Measurements from ENCODE around the gene NEU2.
A peak's percentile ranks its signal among the peaks of the same experiment; 100 is the strongest.

NEU2 gene

GRCh38 chr2:233080836-233081229 lies 48.4 kb downstream of the NEU2 start:
- no peak for TF ChIP-seq POU2F2 (IDR thresholded peaks at IDR 0.05; ENCODE audit: low read depth, low read length)
- no peak for TF ChIP-seq PAX5 (IDR thresholded peaks at IDR 0.05; ENCODE audit: insufficient read depth, low read length, severe bottlenecking)
- TF ChIP-seq POLR2A (IDR thresholded peaks at IDR 0.05; ENCODE audit: low read depth, low read length): no peak; the same call in 1 of the 2 replicates
- DNase-seq (ENCODE audit: insufficient read length, low spot score) (no peak), FAIRE-seq (no peak)

- TF ChIP-seq POLR2AphosphoS5 (IDR thresholded peaks at IDR 0.05; ENCODE audit: low read depth, low read length) (peak; percentile 42; the same call in 1 of the 2 replicates), POLR2A (IDR thresholded peaks at IDR 0.05; ENCODE audit: low read depth, low read length) (peak; percentile 16; the same call in 1 of the 2 replicates), POU2F2 (IDR thresholded peaks at IDR 0.05; ENCODE audit: low read depth, low read length) (no peak; the same call in 1 of the 2 replicates), SPI1 (IDR thresholded peaks at IDR 0.05; ENCODE audit: low read depth, low read length) (peak; percentile 51; the same call in 1 of the 2 replicates), TAF1 (IDR thresholded peaks at IDR 0.05; ENCODE audit: low read depth, low read length) (0 out of 2 replicates have a peak, but pooled peaks have one; percentile 31), PAX5 (IDR thresholded peaks at IDR 0.05; ENCODE audit: insufficient read depth, low read length, severe bottlenecking) (no peak)
- no peak for FAIRE-seq
- DNase-seq (ENCODE audit: insufficient read length, low spot score): no peak
Measured at GRCh38 chr2:233081232-233081730, 48.8 kb downstream of the NEU2 start.

- FAIRE-seq (no peak), DNase-seq (ENCODE audit: insufficient read length, low spot score) (no peak)
- TF ChIP-seq POLR2A (IDR thresholded peaks at IDR 0.05; ENCODE audit: low read depth, low read length): peak; percentile 48; the same call in 1 of the 2 replicates
- no peak for TF ChIP-seq TAF1 (IDR thresholded peaks at IDR 0.05; ENCODE audit: low read depth, low read length)
- TF ChIP-seq SPI1 (IDR thresholded peaks at IDR 0.05; ENCODE audit: low read depth, low read length): no peak
- TF ChIP-seq POU2F2 (IDR thresholded peaks at IDR 0.05; ENCODE audit: low read depth, low read length): no peak; the same call in 1 of the 2 replicates
- TF ChIP-seq POLR2AphosphoS5 (IDR thresholded peaks at IDR 0.05; ENCODE audit: low read depth, low read length): peak; percentile 16; the same call in 1 of the 2 replicates
- no peak for TF ChIP-seq PAX5 (IDR thresholded peaks at IDR 0.05; ENCODE audit: insufficient read depth, low read length, severe bottlenecking)
Measured at GRCh38 chr2:233081731-233082221, 49.3 kb downstream of the NEU2 start.

- FAIRE-seq: peak; percentile 93
- DNase-seq (ENCODE audit: insufficient read length, low spot score): no peak
- no peak; the same call in 1 of the 2 replicates for TF ChIP-seq POLR2AphosphoS5 (IDR thresholded peaks at IDR 0.05; ENCODE audit: low read depth, low read length)
- peak; percentile 63; the same call in 1 of the 2 replicates for TF ChIP-seq POLR2A (IDR thresholded peaks at IDR 0.05; ENCODE audit: low read depth, low read length)
- peak; percentile 93 for TF ChIP-seq SPI1 (IDR thresholded peaks at IDR 0.05; ENCODE audit: low read depth, low read length)
- peak; percentile 62; the same call in 1 of the 2 replicates for TF ChIP-seq POU2F2 (IDR thresholded peaks at IDR 0.05; ENCODE audit: low read depth, low read length)
- TF ChIP-seq TAF1 (IDR thresholded peaks at IDR 0.05; ENCODE audit: low read depth, low read length): peak; percentile 26; the same call in 1 of the 2 replicates
- no peak for TF ChIP-seq PAX5 (IDR thresholded peaks at IDR 0.05; ENCODE audit: insufficient read depth, low read length, severe bottlenecking)
Measured at GRCh38 chr2:233082222-233082930, 49.9 kb downstream of the NEU2 start.

GRCh38 chr2:233082931-233083755 lies 50.7 kb downstream of the NEU2 start:
- DNase-seq (ENCODE audit: insufficient read length, low spot score) (no peak), FAIRE-seq (no peak)
- TF ChIP-seq PAX5 (IDR thresholded peaks at IDR 0.05; ENCODE audit: insufficient read depth, low read length, severe bottlenecking) (no peak), POLR2A (IDR thresholded peaks at IDR 0.05; ENCODE audit: low read depth, low read length) (peak; percentile 45), POU2F2 (IDR thresholded peaks at IDR 0.05; ENCODE audit: low read depth, low read length) (no peak), SPI1 (IDR thresholded peaks at IDR 0.05; ENCODE audit: low read depth, low read length) (peak; percentile 78), TAF1 (IDR thresholded peaks at IDR 0.05; ENCODE audit: low read depth, low read length) (no peak), POLR2AphosphoS5 (IDR thresholded peaks at IDR 0.05; ENCODE audit: low read depth, low read length) (peak; percentile 68)

- no peak for FAIRE-seq
- TF ChIP-seq POU2F2 (IDR thresholded peaks at IDR 0.05; ENCODE audit: low read depth, low read length): no peak
- no peak for TF ChIP-seq POLR2AphosphoS5 (IDR thresholded peaks at IDR 0.05; ENCODE audit: low read depth, low read length)
Measured at GRCh38 chr2:233083782-233084181, 51.3 kb downstream of the NEU2 start.

GRCh38 chr2:233084488-233084887 lies 52.0 kb downstream of the NEU2 start:
- no peak for DNase-seq (ENCODE audit: insufficient read length, low spot score)
- no peak for TF ChIP-seq POLR2A (IDR thresholded peaks at IDR 0.05; ENCODE audit: low read depth, low read length)
- TF ChIP-seq POLR2AphosphoS5 (IDR thresholded peaks at IDR 0.05; ENCODE audit: low read depth, low read length): no peak
- TF ChIP-seq SPI1 (IDR thresholded peaks at IDR 0.05; ENCODE audit: low read depth, low read length): no peak
- TF ChIP-seq PAX5 (IDR thresholded peaks at IDR 0.05; ENCODE audit: insufficient read depth, low read length, severe bottlenecking): no peak
- TF ChIP-seq TAF1 (IDR thresholded peaks at IDR 0.05; ENCODE audit: low read depth, low read length): no peak
- TF ChIP-seq POU2F2 (IDR thresholded peaks at IDR 0.05; ENCODE audit: low read depth, low read length): no peak
- FAIRE-seq: no peak

More at GRCh38 chr2:233083782-233084181, 51.3 kb downstream of the NEU2 start:
- no peak for DNase-seq (ENCODE audit: insufficient read length, low spot score)
